Epithelial cell of proximal tubule (primary cell): ENCODE results near the gene PLEKHG3. TPM values are rescaled to one million over a fixed set of nuclear protein-coding genes. Genes with fewer than 3 reads are reported as not detected.
A peak's percentile ranks its signal among the peaks of the same experiment; 100 is the strongest.

ENCODE experiments used
- DNase-seq: peaks from one replicate; pipeline ENCODE4 v3.0.0-alpha.2; 2011; ENCODE audit warnings: low read depth
- H3K4me3 ChIP-seq: 2 replicates; pipeline ENCODE4 v1.5.1; 2011; ENCODE audit warnings: low read depth, mild to moderate bottlenecking, low read length
- total RNA-seq: library from RNA; depleted of rRNA; stranded (reverse); fragments of >200 nt; gene quantifications from 2 replicates; pipeline ENCODE4 v1.2.3, GENCODE V29; 2015
- TF ChIP-seq, protein P1 (sequence below): conservative IDR thresholded peaks from 2 replicates; pipeline ENCODE4 v1.5.1; 2012; ENCODE audit warnings: low read depth, mild to moderate bottlenecking, low read length

PLEKHG3 gene
- total RNA-seq, 1 donor from 2014 or later, result 48.1 TPM

DNA sequence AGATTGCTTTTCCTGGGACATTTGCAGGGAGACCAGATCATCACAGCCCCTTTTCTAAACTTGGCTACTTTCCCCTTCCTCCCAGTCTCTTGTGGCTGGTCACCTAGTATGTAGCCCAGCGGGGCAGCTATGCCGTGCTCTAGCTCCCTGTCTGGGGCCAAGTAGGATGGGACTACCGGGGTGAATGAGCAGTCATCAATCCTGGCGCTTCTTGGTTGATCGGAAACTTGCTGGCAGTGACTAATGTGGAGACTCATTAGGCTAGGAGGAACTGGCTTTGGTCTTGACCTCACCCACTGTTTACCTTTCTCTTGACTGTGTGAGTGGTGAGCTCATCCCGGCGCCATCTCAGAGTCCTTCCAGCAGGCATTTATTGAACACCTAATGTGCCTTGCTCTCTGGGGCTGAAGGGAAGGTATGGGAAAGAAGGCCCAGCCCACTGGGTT, 15.9 kb downstream of the PLEKHG3 start:
- TF ChIP-seq, protein P1, sequence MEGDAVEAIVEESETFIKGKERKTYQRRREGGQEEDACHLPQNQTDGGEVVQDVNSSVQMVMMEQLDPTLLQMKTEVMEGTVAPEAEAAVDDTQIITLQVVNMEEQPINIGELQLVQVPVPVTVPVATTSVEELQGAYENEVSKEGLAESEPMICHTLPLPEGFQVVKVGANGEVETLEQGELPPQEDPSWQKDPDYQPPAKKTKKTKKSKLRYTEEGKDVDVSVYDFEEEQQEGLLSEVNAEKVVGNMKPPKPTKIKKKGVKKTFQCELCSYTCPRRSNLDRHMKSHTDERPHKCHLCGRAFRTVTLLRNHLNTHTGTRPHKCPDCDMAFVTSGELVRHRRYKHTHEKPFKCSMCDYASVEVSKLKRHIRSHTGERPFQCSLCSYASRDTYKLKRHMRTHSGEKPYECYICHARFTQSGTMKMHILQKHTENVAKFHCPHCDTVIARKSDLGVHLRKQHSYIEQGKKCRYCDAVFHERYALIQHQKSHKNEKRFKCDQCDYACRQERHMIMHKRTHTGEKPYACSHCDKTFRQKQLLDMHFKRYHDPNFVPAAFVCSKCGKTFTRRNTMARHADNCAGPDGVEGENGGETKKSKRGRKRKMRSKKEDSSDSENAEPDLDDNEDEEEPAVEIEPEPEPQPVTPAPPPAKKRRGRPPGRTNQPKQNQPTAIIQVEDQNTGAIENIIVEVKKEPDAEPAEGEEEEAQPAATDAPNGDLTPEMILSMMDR, result no peak
- DNase-seq, result peak; percentile 94
- no peak overlapping the region for H3K4me3 ChIP-seq

DNA sequence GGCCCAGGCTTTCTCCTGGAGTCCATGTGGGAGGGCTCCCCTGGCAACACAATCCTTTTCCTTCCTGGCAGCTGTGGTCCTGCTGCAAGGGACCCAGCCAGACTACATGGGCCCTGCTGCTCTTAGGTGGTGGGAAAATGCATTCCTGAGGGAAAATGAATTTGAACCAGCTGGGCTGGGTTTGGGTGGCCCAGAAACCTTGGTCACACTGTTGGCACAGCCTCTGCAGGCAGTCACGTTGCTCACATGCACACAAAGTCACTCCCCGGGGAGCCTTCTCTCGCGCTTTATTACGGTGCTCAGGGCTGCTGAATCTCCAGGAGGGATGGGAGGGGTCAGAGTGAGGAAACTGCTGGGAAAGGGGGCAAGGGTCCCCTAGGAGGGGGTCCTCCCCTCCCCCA, 17.2 kb downstream of the PLEKHG3 start:
- TF ChIP-seq, protein P1, result no peak
- DNase-seq, result no peak

DNA sequence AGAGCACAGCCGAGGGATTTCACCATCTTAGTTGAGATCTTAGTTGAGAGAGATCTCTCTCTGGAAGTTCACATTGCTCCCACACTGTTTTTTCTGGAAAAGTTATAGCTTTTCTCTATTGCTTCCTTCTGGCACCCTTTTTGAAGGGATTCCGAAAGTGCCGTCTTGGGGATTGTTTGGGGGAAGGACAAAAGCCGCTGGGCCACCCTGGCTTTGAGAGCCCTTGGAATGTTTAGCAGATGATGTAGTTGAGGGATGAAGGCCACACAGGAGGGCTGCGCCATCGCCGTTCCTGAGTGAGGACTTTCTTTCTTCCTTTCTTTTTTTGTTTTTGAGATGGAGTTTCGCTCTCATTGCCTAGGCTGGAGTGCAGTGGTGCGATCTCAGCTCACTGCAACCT, 17.7 kb downstream of the PLEKHG3 start:
- H3K4me3 ChIP-seq, result no peak overlapping the region
- TF ChIP-seq, protein P1, result no peak
- DNase-seq, result no peak

More for the DNA sequence above, 17.2 kb downstream of the PLEKHG3 start:
- H3K4me3 ChIP-seq, result no peak overlapping the region

DNA sequence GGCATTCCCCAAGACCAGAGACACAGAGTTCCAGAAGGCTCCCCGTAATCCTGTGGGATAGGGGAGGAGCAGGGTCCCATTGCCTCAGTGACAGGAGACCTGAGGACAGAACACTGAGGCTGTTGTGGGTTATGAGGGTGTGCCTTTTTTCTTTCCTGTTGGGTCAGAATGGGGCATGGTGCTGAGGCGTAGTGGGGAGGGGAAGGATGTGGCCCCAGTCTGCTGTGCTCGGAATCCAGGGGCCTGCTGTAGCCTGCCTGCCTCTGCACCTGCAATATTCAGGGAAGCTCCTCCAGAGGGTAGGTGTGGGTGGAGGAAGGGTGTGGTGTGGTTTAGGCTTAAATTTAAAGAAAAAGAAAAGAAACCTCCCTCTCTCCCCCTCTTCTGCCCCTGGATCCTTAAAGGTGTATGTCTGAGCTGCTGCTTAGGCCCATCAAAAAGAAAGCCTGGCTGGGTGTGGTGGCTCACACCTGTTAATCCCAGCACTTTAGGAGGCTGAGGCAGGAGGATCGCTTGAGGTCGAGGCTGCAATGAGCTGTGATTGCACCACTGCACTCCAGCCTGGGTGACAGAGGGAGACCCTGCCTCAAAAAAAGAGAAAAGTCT, 18.7 kb downstream of the PLEKHG3 start:
- no peak for DNase-seq
- H3K4me3 ChIP-seq, result no peak overlapping the region
- TF ChIP-seq, protein P1, result no peak

DNA sequence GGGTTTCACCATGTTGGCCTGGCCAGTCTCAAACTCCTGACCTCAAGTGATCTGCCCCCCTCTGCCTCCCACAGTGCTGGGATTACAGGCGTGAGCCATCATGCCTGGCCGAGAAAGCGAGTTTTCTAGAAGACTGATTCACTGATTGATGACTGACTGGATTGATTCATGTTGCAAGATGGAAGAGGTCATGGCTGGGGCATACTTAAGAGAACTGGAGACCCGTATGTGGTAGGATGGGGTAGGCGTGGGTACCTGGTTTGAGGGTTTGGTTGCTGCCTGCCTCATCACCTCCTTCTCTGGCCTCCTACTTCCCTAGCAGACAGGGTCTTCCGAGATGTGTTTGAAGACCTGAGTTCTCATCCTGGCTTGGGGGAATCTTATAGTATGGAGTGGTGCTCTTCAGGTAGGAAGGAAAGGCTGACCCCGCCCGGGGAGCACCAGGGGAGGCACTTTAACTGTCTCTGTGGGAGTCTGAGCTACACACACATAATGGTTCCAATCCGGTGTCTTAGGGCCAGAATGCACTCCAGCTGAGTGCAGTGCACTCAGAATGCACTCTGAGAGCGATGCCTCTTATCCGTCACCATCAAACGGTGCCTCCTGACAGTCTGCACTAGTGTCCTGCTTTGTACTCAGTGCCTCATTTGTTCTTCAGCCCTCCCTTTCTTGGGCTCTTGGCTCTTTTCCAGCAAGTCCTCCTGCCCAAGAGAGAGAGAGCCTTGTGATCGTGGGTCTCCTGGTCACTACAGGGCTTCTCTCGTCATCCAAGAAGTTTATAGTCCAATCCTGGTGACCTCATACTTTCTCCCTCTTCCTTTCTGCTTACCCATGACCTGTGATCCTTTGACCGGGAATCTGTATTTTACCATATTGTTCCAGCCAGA, 19.7 kb downstream of the PLEKHG3 start:
- H3K4me3 ChIP-seq, result no peak overlapping the region
- DNase-seq, result peak; percentile 77
- TF ChIP-seq, protein P1, result no peak

DNA sequence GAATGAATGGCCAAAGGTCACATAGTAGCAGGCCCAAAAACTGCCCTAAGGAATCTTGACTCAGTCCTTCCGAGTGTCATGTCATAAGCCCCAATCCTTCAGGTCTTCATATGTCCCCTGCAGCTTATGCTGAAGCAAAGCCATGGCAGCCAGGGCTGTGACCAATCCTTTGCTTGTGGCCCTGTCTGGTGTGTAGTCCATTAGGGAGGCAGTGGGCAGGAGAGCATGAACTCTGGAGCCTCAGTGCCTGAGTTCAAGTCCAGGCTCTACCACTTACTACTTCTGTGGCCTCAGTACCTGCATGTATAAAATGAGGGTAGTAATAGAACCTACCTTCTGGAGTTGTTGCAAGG, 20.3 kb downstream of the PLEKHG3 start:
- TF ChIP-seq, protein P1, result no peak
- no peak for DNase-seq
- H3K4me3 ChIP-seq, result no peak overlapping the region
